ENCODE results near the gene MEGF6.

Gene MEGF6

GRCh38 chr1:3630914-3631313 is 19.6 kb upstream of the MEGF6 start:
- no peak for DNase-seq (ENCODE audit: extremely low read depth, low read depth)
- TF ChIP-seq CTCF (IDR thresholded peaks at IDR 0.05; ENCODE audit: low read depth, low read length): no peak

GRCh38 chr1:3630161-3630611 is 18.9 kb upstream of the MEGF6 start:
- no peak for TF ChIP-seq CTCF (IDR thresholded peaks at IDR 0.05; ENCODE audit: low read depth, low read length)
- DNase-seq (ENCODE audit: extremely low read depth, low read depth): no peak

DNA sequence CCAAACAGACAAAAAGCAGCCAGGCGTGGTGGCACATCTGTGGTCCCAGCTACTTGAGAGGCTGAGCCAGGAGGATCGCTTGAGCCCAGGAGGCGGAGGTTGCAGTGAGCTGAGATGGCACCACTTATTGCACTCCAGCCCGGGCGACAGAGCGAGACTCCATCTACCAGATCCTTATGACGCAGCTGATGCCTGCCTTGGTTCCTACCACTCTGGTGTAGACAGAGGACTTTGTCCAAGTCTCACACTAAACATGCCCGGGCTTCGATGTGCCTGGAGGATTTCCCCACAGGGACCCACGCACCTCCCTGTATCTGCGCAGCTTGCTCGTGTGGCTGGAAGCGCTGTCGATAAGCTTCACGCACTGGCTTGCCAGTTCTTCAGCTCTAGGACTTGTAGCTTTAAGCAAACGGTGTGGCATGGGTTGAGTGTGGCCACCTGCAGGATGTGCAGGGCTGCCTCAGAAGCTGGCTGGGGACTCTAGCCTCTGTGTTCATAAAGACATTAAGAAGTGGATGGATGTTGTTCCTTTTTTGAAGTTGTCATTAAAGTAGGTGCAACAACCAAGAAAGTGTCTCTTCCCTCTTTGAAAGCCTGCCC is 18.4 kb upstream of the MEGF6 start:
- no peak for TF ChIP-seq CTCF (IDR thresholded peaks at IDR 0.05; ENCODE audit: low read depth, low read length)
- no peak for DNase-seq (ENCODE audit: extremely low read depth, low read depth)

DNA sequence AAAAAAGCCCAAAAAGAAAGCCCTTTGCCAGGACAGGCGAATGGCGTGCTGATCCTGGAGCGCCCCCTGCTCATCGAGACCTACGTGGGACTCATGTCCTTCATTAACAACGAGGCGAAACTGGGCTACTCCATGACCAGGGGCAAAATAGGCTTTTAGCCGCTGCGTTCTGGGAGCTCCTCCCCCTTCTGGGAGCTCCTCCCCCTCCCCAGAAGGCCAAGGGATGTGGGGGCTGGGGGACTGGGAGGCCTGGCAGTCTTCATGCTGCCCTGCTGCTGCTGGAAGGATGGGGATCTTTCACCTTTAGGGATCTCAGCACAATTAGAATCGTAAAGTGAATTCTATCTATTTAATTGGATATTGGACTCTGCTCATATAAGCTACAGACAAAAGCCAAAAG is 17.1 kb upstream of the MEGF6 start:
- no peak for DNase-seq (ENCODE audit: extremely low read depth, low read depth)
- no peak for TF ChIP-seq CTCF (IDR thresholded peaks at IDR 0.05; ENCODE audit: low read depth, low read length)

DNA sequence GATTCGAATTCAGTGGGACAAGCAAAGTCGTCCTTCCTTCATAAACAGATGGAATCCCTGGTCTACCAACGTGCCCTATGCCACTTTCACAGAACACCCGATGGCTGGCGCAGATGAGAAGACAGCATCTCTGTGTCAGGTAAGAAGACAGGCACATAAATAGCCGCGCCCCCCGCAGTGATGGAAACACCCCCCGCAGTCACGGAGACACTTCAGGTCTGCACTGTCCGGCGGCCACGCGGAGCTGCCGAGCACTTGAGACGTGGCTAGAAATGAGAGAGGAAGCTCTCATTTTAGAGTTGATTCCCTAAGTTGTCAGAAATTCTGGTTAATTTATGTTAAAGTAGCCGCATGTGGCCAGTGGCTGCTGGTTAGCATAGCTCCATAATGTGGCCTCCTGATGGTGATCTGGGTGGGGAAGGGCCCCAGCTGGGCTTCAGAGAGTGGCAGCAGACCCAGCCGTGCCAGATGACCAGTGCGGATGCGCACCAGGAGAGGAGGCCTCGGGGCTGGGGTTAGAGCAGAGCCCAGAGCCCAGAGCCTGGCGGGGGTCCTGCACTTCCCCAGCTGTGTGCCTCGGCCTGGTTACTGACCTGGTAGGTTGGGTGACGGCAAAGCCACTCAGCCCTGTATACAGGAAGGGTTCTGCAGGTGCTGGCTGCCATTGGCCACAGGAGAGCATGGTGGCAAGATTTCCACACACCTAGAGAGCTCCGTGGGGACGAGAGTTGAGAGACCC is 16.4 kb upstream of the MEGF6 start:
- TF ChIP-seq CTCF (IDR thresholded peaks at IDR 0.05; ENCODE audit: low read depth, low read length): no peak
- no peak for DNase-seq (ENCODE audit: extremely low read depth, low read depth)

- TF ChIP-seq CTCF (IDR thresholded peaks at IDR 0.05; ENCODE audit: low read depth, low read length): no peak
- DNase-seq (ENCODE audit: extremely low read depth, low read depth): no peak
These were observed 14.7 kb upstream of the MEGF6 start for GRCh38 chr1:3626025-3626424.

DNA sequence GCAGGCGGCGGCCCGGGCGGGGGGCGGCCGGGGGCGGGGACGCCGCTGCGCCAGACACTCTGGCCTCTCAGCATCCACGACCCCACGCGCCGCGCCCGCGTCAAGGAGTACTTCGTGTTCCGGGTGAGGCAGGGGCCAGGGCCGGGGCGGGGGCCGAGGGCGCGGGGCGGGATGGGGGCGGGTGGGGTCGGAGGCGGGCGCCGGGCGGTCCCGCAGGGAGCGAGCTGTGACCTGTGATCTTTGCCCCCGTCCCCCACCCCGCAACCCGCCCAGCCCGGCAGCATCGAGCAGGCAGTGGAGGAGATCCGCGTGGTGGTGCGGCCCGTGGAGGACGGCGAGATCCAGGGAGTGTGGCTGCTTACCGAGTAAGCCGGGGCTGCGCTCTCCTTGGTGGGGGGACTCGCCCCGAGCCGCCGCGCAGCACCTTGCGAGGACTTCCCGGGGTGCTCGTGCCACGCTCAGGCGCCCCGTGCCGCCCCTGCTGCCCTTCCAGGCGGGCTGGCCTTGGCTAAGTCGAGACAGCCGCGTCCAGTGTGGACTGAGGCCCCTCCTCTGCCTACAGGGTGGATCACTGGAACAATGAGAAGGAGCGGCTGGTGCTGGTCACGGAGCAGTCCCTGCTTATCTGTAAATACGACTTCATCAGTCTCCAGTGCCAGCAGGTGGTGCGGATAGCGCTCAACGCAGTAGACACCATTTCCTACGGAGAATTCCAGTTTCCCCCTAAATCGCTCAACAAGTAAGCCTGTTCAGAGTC is 14.0 kb upstream of the MEGF6 start:
- no peak for DNase-seq (ENCODE audit: extremely low read depth, low read depth)
- no peak for TF ChIP-seq CTCF (IDR thresholded peaks at IDR 0.05; ENCODE audit: low read depth, low read length)
